Endothelial cell (in vitro differentiated cells): ENCODE data around the gene PBRM1. TPM values are rescaled to one million over a fixed set of nuclear protein-coding genes. Genes with fewer than 3 reads are reported as not detected.

Source experiments
- DNase-seq: peaks from one replicate; pipeline ENCODE4 v3.0.0; 2021; ENCODE audit warnings: low spot score
- H3K27ac Mint-ChIP-seq: one replicate; pipeline ENCODE4 v1.8.0; 2021; ENCODE audit warnings: mixed read lengths, inconsistent platforms; ENCODE audit not compliant: unreplicated experiment
- H3K27me3 Mint-ChIP-seq: one replicate; pipeline ENCODE4 v1.8.0; 2021; ENCODE audit warnings: mild to moderate bottlenecking, moderate library complexity, mixed read lengths, inconsistent platforms; ENCODE audit not compliant: unreplicated experiment
- H3K36me3 Mint-ChIP-seq: one replicate; pipeline ENCODE4 v1.8.0; 2021; ENCODE audit warnings: mild to moderate bottlenecking, low read depth, mixed read lengths, inconsistent platforms; ENCODE audit not compliant: unreplicated experiment
- H3K4me1 Mint-ChIP-seq: one replicate; pipeline ENCODE4 v1.8.0; 2021; ENCODE audit warnings: mild to moderate bottlenecking, mixed read lengths, inconsistent platforms; ENCODE audit not compliant: unreplicated experiment
- H3K4me3 Mint-ChIP-seq: one replicate; pipeline ENCODE4 v1.8.0; 2021; ENCODE audit warnings: mild to moderate bottlenecking, mixed read lengths, inconsistent platforms; ENCODE audit not compliant: unreplicated experiment
- H3K9me3 Mint-ChIP-seq: one replicate; pipeline ENCODE4 v1.8.0; 2021; ENCODE audit warnings: mixed read lengths, inconsistent platforms; ENCODE audit not compliant: unreplicated experiment
- total RNA-seq: library from RNA; stranded (reverse); fragmentation: NEBNext Ultra II Directional; extraction: Animal tissue kit (Norgen Biotek cat#: 25700); gene quantifications from one replicate; pipeline ENCODE4 v1.2.1, GENCODE V29; 2021; ENCODE audit not compliant: unreplicated experiment
- TF ChIP-seq, protein P1 (sequence below): fragments of 200-600 bp; sonication (generic); IDR thresholded peaks from one replicate; pipeline ENCODE4 v1.5.0; 2021; ENCODE audit warnings: antibody characterized with exemption; ENCODE audit not compliant: unreplicated experiment

The PBRM1 gene
- total RNA-seq, 1 donor from 2014 or later: 68.7 TPM

DNA sequence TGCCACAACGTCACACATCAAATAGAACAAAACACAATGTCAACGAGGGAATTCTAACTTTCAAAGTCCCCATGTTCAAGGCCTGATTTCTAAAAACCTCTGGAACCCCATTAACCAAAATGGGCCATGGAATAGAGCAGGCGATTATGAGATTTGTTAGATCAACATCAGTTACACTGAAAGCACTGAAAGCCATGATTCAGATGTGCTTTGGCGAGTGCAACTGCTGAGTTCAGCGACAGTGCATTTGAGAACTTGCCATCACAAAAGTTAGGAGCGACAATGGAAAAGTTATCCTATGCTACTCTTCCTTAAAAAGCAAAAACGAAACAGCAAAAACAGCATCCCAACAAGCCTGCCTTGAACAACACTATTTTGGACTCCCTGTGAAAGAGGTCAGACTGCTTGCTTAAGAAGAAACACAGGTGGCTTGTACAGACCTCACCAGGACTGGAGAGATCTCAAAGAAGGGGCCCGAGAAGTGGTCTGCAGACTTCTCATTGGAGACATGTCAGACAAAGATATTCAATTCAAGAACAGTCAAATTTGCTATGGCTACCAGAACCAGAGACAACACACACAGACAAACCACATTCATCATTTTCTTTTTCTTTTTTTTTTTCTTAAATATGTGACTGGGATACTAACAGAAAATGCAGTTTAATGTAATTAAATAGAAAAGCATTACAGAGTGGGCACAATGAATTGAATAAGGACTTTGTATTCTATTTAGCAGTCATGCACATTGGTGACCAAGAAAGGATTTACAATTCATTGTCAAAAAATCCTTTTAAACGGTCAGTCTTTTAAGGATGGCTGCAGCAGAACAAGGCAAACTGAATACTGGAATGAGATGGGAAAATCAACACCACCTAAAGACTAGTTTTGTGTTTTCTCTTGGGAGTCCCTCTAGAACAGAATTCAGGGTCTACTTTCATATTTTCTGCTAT, 128.4 kb downstream of the PBRM1 start:
- TF ChIP-seq, protein P1, sequence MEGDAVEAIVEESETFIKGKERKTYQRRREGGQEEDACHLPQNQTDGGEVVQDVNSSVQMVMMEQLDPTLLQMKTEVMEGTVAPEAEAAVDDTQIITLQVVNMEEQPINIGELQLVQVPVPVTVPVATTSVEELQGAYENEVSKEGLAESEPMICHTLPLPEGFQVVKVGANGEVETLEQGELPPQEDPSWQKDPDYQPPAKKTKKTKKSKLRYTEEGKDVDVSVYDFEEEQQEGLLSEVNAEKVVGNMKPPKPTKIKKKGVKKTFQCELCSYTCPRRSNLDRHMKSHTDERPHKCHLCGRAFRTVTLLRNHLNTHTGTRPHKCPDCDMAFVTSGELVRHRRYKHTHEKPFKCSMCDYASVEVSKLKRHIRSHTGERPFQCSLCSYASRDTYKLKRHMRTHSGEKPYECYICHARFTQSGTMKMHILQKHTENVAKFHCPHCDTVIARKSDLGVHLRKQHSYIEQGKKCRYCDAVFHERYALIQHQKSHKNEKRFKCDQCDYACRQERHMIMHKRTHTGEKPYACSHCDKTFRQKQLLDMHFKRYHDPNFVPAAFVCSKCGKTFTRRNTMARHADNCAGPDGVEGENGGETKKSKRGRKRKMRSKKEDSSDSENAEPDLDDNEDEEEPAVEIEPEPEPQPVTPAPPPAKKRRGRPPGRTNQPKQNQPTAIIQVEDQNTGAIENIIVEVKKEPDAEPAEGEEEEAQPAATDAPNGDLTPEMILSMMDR: no peak
- H3K27me3 Mint-ChIP-seq: no peaks in the 10 kb centered on the region
- H3K4me1 Mint-ChIP-seq: no peaks in the 10 kb centered on the region
- H3K4me3 Mint-ChIP-seq: no peak overlapping the region
- H3K36me3 Mint-ChIP-seq: peaks cover 26% of the 10 kb centered on the region
- H3K27ac Mint-ChIP-seq: no peak overlapping the region
- no peaks in the 10 kb centered on the region for H3K9me3 Mint-ChIP-seq
- no peak for DNase-seq

DNA sequence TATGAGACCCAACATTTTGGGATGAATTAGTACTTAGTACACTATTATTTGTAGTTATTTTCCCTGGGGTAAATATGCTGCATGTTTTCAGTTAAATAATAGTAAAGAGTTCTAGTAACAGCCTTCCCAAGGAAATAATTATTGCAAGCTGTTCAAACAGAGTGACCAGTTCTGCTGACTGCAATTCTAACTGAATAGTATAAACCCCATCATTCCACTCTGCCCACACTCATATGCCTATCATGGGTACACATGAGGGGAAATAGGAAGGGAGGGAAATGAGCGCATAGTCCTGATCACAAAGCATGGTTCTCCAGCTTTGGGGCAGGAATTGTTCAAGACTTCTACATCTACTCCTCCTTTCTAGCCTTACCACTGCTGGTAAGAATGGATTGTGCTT, 130.7 kb downstream of the PBRM1 start:
- H3K27me3 Mint-ChIP-seq: no peaks in the 10 kb centered on the region

DNA sequence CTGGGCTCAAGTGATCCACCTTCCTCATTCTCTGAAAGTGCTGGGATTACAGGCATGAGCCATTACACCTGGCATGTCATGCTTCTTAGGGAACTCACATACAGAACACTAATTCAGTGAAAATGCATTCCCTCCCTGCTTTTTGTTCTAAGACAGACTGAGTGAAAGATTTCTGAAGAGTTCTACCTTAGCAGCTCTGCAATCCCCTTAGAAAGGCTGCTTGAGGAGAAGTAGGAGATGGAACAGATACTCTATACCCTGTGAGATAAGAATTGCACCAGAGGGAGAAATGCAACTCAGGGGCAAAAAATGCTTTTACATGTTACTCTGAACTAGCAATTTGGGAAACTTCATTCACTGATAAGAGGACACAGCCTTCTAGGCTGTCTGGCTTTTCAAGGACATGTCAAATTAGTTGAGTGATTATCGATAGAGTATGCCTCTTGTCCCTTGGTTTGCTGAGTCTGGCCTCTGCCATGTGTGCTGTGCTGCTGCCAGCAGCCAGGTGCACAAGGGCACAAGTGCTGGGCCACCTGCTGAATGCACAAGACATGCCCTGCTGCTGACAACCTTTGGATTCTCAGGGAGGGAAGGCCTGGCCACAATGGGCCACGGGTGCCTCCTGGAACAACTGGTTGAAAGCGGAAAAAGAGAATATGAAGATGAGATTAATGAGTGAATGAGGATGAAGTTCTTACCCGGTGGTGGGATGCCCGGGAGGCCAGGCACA, 131.5 kb downstream of the PBRM1 start:
- TF ChIP-seq, protein P1: no peak
- no peak overlapping the region for H3K4me3 Mint-ChIP-seq
- no peaks in the 10 kb centered on the region for H3K4me1 Mint-ChIP-seq
- H3K36me3 Mint-ChIP-seq: peaks cover 24% of the 10 kb centered on the region
- no peak overlapping the region for H3K27ac Mint-ChIP-seq
- H3K9me3 Mint-ChIP-seq: no peaks in the 10 kb centered on the region
- no peak for DNase-seq
- no peaks in the 10 kb centered on the region for H3K27me3 Mint-ChIP-seq

More for the DNA sequence above, 130.7 kb downstream of the PBRM1 start:
- no peak overlapping the region for H3K27ac Mint-ChIP-seq
- TF ChIP-seq, protein P1: no peak
- no peaks in the 10 kb centered on the region for H3K9me3 Mint-ChIP-seq
- no peaks in the 10 kb centered on the region for H3K4me1 Mint-ChIP-seq
- DNase-seq: no peak
- no peak overlapping the region for H3K4me3 Mint-ChIP-seq
- H3K36me3 Mint-ChIP-seq: peaks cover 23% of the 10 kb centered on the region

DNA sequence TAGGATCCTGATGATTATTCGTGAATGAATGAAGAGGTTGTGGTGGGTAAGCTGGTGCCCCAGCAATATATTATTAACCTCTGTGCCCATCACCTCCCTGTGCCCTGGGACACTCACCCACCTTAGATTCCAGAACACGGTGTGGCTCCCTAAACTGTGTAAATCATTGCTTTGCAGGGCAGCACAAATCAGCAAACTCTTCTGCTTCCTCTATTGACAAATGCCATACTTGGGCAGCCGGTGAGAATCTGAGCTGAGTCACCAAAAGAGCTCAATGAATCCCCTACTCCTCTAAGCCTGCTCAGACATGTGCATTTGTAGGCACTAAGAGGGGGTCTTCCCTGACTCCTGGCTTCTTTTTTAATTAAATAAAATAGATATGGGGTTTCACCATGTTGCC, 133.6 kb downstream of the PBRM1 start:
- peak overlapping the region; percentile 67 for H3K4me3 Mint-ChIP-seq
- H3K36me3 Mint-ChIP-seq: peaks cover 17% of the 10 kb centered on the region
- DNase-seq: no peak
- no peaks in the 10 kb centered on the region for H3K4me1 Mint-ChIP-seq
- H3K27me3 Mint-ChIP-seq: no peaks in the 10 kb centered on the region
- TF ChIP-seq, protein P1: no peak
- H3K27ac Mint-ChIP-seq: no peak overlapping the region
- H3K9me3 Mint-ChIP-seq: no peaks in the 10 kb centered on the region
